Medulla oblongata (tissue), 1 donor: ENCODE results near the gene HTR3C.

Experiments used
- DNase-seq: peaks from one replicate; pipeline ENCODE4 v3.0.0-alpha.2; 2015; ENCODE audit errors: extremely low spot score

The HTR3C gene

GRCh38 chr3:184085389-184085852, 32.6 kb downstream of the HTR3C start:
- DNase-seq: no peak

GRCh38 chr3:184092199-184092598, 39.4 kb downstream of the HTR3C start:
- DNase-seq: no peak

GRCh38 chr3:184096811-184097383, 44.0 kb downstream of the HTR3C start, which contains the start of gene HTR3E:
TSS of gene HTR3E (plus strand) at chr3:184097064. CDS start at chr3:184097530, 466 bp downstream.
- DNase-seq: no peak

- DNase-seq: no peak
Observed at GRCh38 chr3:184097556-184097955, 44.7 kb downstream of the HTR3C start.

GRCh38 chr3:184099806-184100686, 47.2 kb downstream of the HTR3C start:
- DNase-seq: no peak
